GM23248 (cell line): ENCODE measurements around the gene KLHL28. TPM values are rescaled to one million over a fixed set of nuclear protein-coding genes. Genes with fewer than 3 reads are reported as not detected.

Experiments used
- DNase-seq: peaks from one replicate; pipeline ENCODE4 v3.0.0-alpha.2; 2015
- H2AFZ ChIP-seq: fragments of 200-600 bp; sonication (generic); 2 replicates; pipeline ENCODE4 v1.6.1; 2016; ENCODE audit warnings: antibody characterized with exemption
- H3F3A ChIP-seq: fragments of 200-600 bp; sonication (generic); 2 replicates; pipeline ENCODE4 v1.6.1; 2016; ENCODE audit warnings: mild to moderate bottlenecking, antibody characterized with exemption, mixed run types; ENCODE audit not compliant: insufficient read depth
- H3K27ac ChIP-seq: fragments of 200-600 bp; sonication (generic); 2 replicates; pipeline ENCODE4 v1.5.1; 2016; ENCODE audit warnings: mild to moderate bottlenecking
- H3K27me3 ChIP-seq: fragments of 200-600 bp; sonication (generic); replicated peaks from 2 replicates; pipeline ENCODE4 v1.6.1; 2016; ENCODE audit warnings: mild to moderate bottlenecking; ENCODE audit not compliant: insufficient read depth
- H3K36me3 ChIP-seq: fragments of 200-600 bp; sonication (generic); 2 replicates; pipeline ENCODE4 v1.6.1; 2016; ENCODE audit warnings: low read depth, mild to moderate bottlenecking
- H3K4me1 ChIP-seq: fragments of 200-600 bp; sonication (generic); 2 replicates; pipeline ENCODE4 v1.6.1; 2016; ENCODE audit warnings: mild to moderate bottlenecking; ENCODE audit not compliant: insufficient read depth
- H3K4me2 ChIP-seq: fragments of 200-600 bp; sonication (generic); one replicate; pipeline ENCODE4 v1.6.1; 2016; ENCODE audit warnings: mild to moderate bottlenecking; ENCODE audit not compliant: unreplicated experiment
- H3K4me3 ChIP-seq: fragments of 200-600 bp; sonication (generic); 2 replicates; pipeline ENCODE4 v1.5.1; 2016; ENCODE audit warnings: mild to moderate bottlenecking
- H3K79me2 ChIP-seq: fragments of 200-600 bp; sonication (generic); 2 replicates; pipeline ENCODE4 v1.6.1; 2016; ENCODE audit warnings: mild to moderate bottlenecking; ENCODE audit not compliant: insufficient read depth
- H3K9ac ChIP-seq: fragments of 200-600 bp; sonication (generic); 2 replicates; pipeline ENCODE4 v1.6.1; 2016; ENCODE audit warnings: mild to moderate bottlenecking
- H3K9me2 ChIP-seq: fragments of 200-600 bp; sonication (generic); 2 replicates; pipeline ENCODE4 v1.6.1; 2016; ENCODE audit warnings: mixed run types, mild to moderate bottlenecking, moderate library complexity; ENCODE audit not compliant: insufficient read depth
- H3K9me3 ChIP-seq: fragments of 200-600 bp; sonication (generic); one replicate; pipeline ENCODE4 v1.6.1; 2017; ENCODE audit warnings: low read depth
- H4K20me1 ChIP-seq: fragments of 200-600 bp; sonication (generic); 2 replicates; pipeline ENCODE4 v1.6.0; 2016; ENCODE audit not compliant: insufficient read depth
- EZH2 ChIP-seq: fragments of 200-600 bp; sonication (generic); IDR thresholded peaks from 2 replicates; pipeline ENCODE4 v1.6.1; 2018; ENCODE audit warnings: antibody characterized with exemption, mild to moderate bottlenecking; ENCODE audit not compliant: insufficient read depth, poor library complexity, severe bottlenecking
- EZH2phosphoT487 ChIP-seq: fragments of 200-600 bp; sonication (generic); IDR thresholded peaks from 2 replicates; pipeline ENCODE4 v1.6.1; 2018; ENCODE audit warnings: antibody characterized with exemption, moderate library complexity, mild to moderate bottlenecking, low read depth; ENCODE audit not compliant: insufficient read depth
- WGBS, 2 experiments: methylation state at CpG; one replicate each; pipeline ENCODE4 v1.1.6; 2015 to 2017; ENCODE audit warnings: low lambda C conversion rate in 2 of 2, low coverage in 1 of 2; ENCODE audit errors: missing lambda C conversion rate in 2 of 2; 5-methylcytosine and 5-hydroxymethylcytosine counted together
- in situ Hi-C: fragments of 300-500 bp; cut with MboI; formaldehyde crosslinking; loops from 2 replicates; pipeline ENCODE4 v1.15.0; 2020
- polyA plus RNA-seq: library from polyadenylated mRNA; unstranded; fragments of >200 nt; fragmentation: Nextera tagmentation; extraction: Ambion mirVana; gene quantifications from 2 replicates; pipeline ENCODE4 v1.2.1, GENCODE V29; 2016
- total RNA-seq: library from RNA; depleted of rRNA; stranded (reverse); fragments of >200 nt; shearing (Covaris generic); gene quantifications from 2 replicates; pipeline ENCODE4 v1.2.3, GENCODE V29; 2014; rRNA removed

KLHL28 gene
- total RNA-seq (10.3 and 11.9 TPM in 2 replicates), polyA plus RNA-seq (10.9 and 13.1 TPM in 2 replicates)

- Histone ChIP-seq H3K4me1 (peaks cover 43% of the 10 kb centered on the region), H3K27ac (peak within 1 kb of the TSS; percentile 90), H2AFZ (peak within 1 kb of the TSS; percentile 96), H3K9ac (peak within 1 kb of the TSS; percentile 93), H4K20me1 (no peaks in the 10 kb centered on the region; the same call in 1 of the 2 replicates), H3K9me3 (no peaks in the 10 kb centered on the region), H3K9me2 (no peaks in the 10 kb centered on the region), H3K4me3 (peak within 1 kb of the TSS; percentile 95), H3K79me2 (peaks cover 95% of the 10 kb centered on the region), H3K4me2 (peak within 1 kb of the TSS; percentile 98), H3K36me3 (no peaks in the 10 kb centered on the region), H3F3A (peaks cover 28% of the 10 kb centered on the region), H3K27me3 (no peaks in the 10 kb centered on the region)
- DNase-seq, result peak; percentile 100
- in situ Hi-C loops, result no loop called here
- TF ChIP-seq EZH2phosphoT487 (no peak), EZH2 (no peak)
- WGBS, 2 experiments, result 0 to 1% methylated on average over 36 to 37 of the region's 37 CpGs
These were observed at the start of gene KLHL28, which contains the start of gene TOGARAM1 for GRCh38 chr14:44961554-44962333. TSS of gene KLHL28 (minus strand) at chr14:44961947. CDS start at chr14:44945928, 16,019 bp downstream. TSS of gene TOGARAM1 (plus strand) at chr14:44962190. CDS start at chr14:44962422, 232 bp downstream.

- H3F3A ChIP-seq, result no peaks in the 10 kb centered on the region
- H3K9me3 ChIP-seq, result no peaks in the 10 kb centered on the region
- in situ Hi-C loops, result no loop called here
- no peaks in the 10 kb centered on the region for H3K9me2 ChIP-seq
- no peak for DNase-seq
- H3K4me1 ChIP-seq, result no peaks in the 10 kb centered on the region
- no peak overlapping the region for H3K27ac ChIP-seq
- H3K4me3 ChIP-seq, result no peak overlapping the region
- H2AFZ ChIP-seq, result no peak overlapping the region
- 97 to 100% methylated on average over 2 of the region's 2 CpGs for WGBS, 2 experiments
- no peak for TF ChIP-seq EZH2phosphoT487
- TF ChIP-seq EZH2, result no peak
- H3K9ac ChIP-seq, result no peak overlapping the region
- H4K20me1 ChIP-seq, result no peaks in the 10 kb centered on the region
- no peak overlapping the region for H3K4me2 ChIP-seq
- no peaks in the 10 kb centered on the region for H3K79me2 ChIP-seq
- 0 out of 2 replicates have a peak, but pooled peaks cover 1% of the 10 kb centered on the region for H3K36me3 ChIP-seq
- no peaks in the 10 kb centered on the region for H3K27me3 ChIP-seq
These were observed 42.2 kb upstream of the KLHL28 start for GRCh38 chr14:45003924-45004323.

- Histone ChIP-seq H3K4me1 (no peaks in the 10 kb centered on the region), H2AFZ (no peak overlapping the region), H3K36me3 (no peaks in the 10 kb centered on the region), H3K4me2 (no peak overlapping the region), H3K9ac (no peak overlapping the region), H3K9me2 (no peaks in the 10 kb centered on the region), H3K79me2 (peaks cover 42% of the 10 kb centered on the region), H3K9me3 (no peaks in the 10 kb centered on the region), H3K4me3 (no peak overlapping the region), H3K27ac (no peak overlapping the region), H4K20me1 (no peaks in the 10 kb centered on the region), H3K27me3 (no peaks in the 10 kb centered on the region), H3F3A (no peaks in the 10 kb centered on the region)
- 77% methylated on average over 4 of the region's 4 CpGs for WGBS, 2 experiments
- DNase-seq, result no peak
- in situ Hi-C loops, result no loop called here
- no peak for TF ChIP-seq EZH2
- no peak for TF ChIP-seq EZH2phosphoT487
These were observed 34.1 kb upstream of the KLHL28 start for GRCh38 chr14:44995770-44996294.

GRCh38 chr14:44995196-44995595, 33.4 kb upstream of the KLHL28 start:
- no peak overlapping the region for H3K9ac ChIP-seq
- no peak overlapping the region for H3K27ac ChIP-seq
- no peaks in the 10 kb centered on the region for H3K4me1 ChIP-seq
- H3K4me2 ChIP-seq, result no peak overlapping the region
- in situ Hi-C loops, result no loop called here
- H3K9me2 ChIP-seq, result no peaks in the 10 kb centered on the region
- no peak overlapping the region for H3K4me3 ChIP-seq
- TF ChIP-seq EZH2phosphoT487 (no peak), EZH2 (no peak)
- no peaks in the 10 kb centered on the region for H3K36me3 ChIP-seq
- no peak for DNase-seq
- 98 to 100% methylated on average over 3 of the region's 3 CpGs for WGBS, 2 experiments
- no peak overlapping the region for H2AFZ ChIP-seq
- H4K20me1 ChIP-seq, result no peaks in the 10 kb centered on the region
- no peaks in the 10 kb centered on the region for H3F3A ChIP-seq
- H3K27me3 ChIP-seq, result no peaks in the 10 kb centered on the region
- no peaks in the 10 kb centered on the region for H3K9me3 ChIP-seq
- peaks cover 47% of the 10 kb centered on the region for H3K79me2 ChIP-seq
